ENCODE results near the gene APCDD1L.

The APCDD1L gene

GRCh38 chr20:58497076-58497641 lies 18.0 kb downstream of the APCDD1L start:
- DNase-seq (ENCODE audit: insufficient read length, low spot score) (no peak), FAIRE-seq (no peak)
- TF ChIP-seq POLR2A (IDR thresholded peaks at IDR 0.05; ENCODE audit: low read depth, low read length) = no peak

GRCh38 chr20:58496429-58496769 lies 18.8 kb downstream of the APCDD1L start:
- FAIRE-seq (no peak), DNase-seq (ENCODE audit: insufficient read length, low spot score) (no peak)
- TF ChIP-seq POLR2A (IDR thresholded peaks at IDR 0.05; ENCODE audit: low read depth, low read length) = no peak

DNA sequence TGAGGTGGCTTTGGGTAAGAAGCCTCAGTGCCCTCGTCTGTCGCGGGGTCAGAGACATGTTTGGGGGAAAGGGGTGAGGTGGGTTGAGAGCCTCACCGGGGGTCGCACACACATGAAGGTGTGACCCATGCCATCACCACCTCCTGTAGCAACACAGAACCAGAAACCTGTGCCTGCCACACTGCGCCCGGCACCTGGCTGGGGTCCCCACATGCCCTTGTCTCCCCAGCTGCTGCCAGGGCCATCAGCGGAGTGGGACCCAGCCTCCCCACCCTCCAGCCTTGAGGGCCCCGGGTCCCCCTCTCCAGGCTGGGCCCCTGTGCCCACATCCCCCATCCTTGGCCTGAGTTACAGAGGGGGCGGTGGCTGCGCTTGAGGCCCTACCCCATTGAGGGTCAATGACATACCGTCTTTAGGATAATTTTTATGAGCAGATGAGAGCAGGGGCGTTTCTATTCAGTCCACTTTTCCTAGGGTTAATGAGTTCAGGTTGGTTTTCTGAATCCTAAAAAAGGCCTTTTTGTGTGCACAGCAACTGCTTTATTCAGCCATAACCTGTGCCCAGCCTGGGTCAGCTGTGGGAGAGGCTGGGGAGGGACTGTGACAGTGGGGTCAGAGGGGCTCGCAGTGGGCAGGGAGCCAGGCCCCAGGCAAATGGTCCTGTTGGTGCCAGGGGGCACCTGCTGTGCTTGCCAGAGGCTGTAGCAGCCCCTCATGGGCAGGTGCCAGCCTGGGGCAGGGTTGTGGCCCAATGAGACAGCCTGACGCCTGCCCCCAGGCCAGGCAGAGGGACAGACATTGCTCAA lies 19.4 kb downstream of the APCDD1L start:
- no peak for DNase-seq (ENCODE audit: insufficient read length, low spot score)
- TF ChIP-seq POLR2A (IDR thresholded peaks at IDR 0.05; ENCODE audit: low read depth, low read length) = no peak
- FAIRE-seq = no peak

GRCh38 chr20:58494923-58495622 lies 20.1 kb downstream of the APCDD1L start:
- DNase-seq (ENCODE audit: insufficient read length, low spot score) = no peak
- FAIRE-seq = no peak
- no peak for TF ChIP-seq POLR2A (IDR thresholded peaks at IDR 0.05; ENCODE audit: low read depth, low read length)

GRCh38 chr20:58492795-58493524 lies 22.2 kb downstream of the APCDD1L start:
- no peak for DNase-seq (ENCODE audit: insufficient read length, low spot score)
- no peak for FAIRE-seq

DNA sequence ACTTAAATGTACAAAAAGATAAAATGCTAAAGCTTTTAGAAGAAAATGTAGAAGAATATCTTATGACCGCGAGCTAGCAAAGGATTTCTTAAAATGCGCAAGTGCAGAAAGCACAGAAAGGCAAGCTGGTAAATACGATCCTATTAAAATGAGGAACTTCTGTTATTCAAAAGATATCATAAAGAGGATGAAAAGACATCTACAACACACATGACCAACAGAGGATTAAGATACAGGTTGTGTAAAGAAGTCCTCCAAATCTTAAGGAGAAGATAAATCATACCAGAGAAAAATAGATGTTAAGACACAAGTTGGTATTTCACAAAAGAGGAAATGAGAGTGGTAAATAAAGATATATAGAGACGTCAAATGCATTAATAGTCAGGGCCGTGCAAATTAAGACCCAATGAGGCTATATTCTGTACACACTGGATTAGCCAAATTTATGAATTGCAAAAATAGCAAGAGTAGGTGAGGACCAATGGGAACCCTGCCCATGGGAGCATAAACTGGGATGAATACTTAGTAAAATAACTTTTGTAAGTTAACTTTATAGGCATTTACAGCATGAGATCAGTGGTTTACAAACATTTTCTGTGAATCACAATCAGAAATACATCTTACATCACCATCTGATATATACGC lies 23.0 kb downstream of the APCDD1L start:
- DNase-seq (ENCODE audit: insufficient read length, low spot score) (no peak), FAIRE-seq (no peak)
- TF ChIP-seq POLR2A (IDR thresholded peaks at IDR 0.05; ENCODE audit: low read depth, low read length) = no peak

More at GRCh38 chr20:58492795-58493524, 22.2 kb downstream of the APCDD1L start:
- no peak for TF ChIP-seq POLR2A (IDR thresholded peaks at IDR 0.05; ENCODE audit: low read depth, low read length)

GRCh38 chr20:58486207-58486606 lies 29.0 kb downstream of the APCDD1L start:
- DNase-seq (ENCODE audit: insufficient read length, low spot score) (no peak), FAIRE-seq (no peak)
- TF ChIP-seq POLR2A (IDR thresholded peaks at IDR 0.05; ENCODE audit: low read depth, low read length) = no peak

- no peak for TF ChIP-seq POLR2A (IDR thresholded peaks at IDR 0.05; ENCODE audit: low read depth, low read length)
- FAIRE-seq = no peak
- no peak for DNase-seq (ENCODE audit: insufficient read length, low spot score)
These were observed 29.8 kb downstream of the APCDD1L start for GRCh38 chr20:58485393-58485792.

- FAIRE-seq (no peak), DNase-seq (ENCODE audit: insufficient read length, low spot score) (no peak)
- TF ChIP-seq POLR2A (IDR thresholded peaks at IDR 0.05; ENCODE audit: low read depth, low read length) = no peak
These were observed 31.7 kb downstream of the APCDD1L start for GRCh38 chr20:58483470-58483869.

DNA sequence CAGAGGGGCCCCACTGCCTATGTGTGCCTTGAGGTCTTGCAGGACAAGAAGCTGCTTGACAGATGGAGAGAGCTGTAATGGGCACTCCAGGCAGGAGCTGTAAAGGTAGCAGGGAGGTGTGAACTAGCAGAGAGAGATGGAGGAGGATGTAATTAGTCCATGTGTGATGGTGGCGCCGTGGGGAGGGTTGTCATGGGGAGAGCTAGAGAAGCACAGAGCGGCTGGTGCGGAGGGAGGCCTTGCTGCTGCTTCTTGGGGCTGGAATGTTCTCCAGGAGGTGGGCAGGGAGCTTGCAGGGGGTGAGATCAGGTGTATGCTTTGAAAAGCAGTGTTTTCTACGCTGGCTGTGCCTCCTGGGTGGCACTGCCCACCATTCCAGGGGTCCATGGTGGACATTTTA lies 32.1 kb downstream of the APCDD1L start:
- TF ChIP-seq POLR2A (IDR thresholded peaks at IDR 0.05; ENCODE audit: low read depth, low read length) = no peak
- FAIRE-seq (no peak), DNase-seq (ENCODE audit: insufficient read length, low spot score) (no peak)

DNA sequence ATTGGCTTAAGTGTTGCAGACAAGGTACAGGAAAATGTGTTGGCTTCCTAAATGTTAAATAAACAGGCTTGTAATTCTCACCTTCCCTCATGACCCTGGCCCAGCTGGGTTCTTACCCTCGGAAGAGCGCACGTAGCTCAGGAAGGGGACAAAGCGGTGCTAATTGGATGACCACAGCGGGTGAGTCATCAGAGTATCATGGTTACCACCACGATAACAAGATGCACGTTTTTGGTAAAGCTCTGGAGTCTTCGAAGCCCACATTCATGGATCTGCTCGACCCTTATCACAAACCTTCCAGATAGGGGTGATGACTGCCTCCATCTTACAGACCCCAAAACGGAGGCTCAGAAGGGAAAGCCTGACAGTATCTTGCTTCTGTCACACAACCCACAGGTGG lies 32.8 kb downstream of the APCDD1L start:
- FAIRE-seq (no peak), DNase-seq (ENCODE audit: insufficient read length, low spot score) (no peak)
- TF ChIP-seq POLR2A (IDR thresholded peaks at IDR 0.05; ENCODE audit: low read depth, low read length) = no peak

GRCh38 chr20:58481481-58482021 lies 33.6 kb downstream of the APCDD1L start:
- no peak for TF ChIP-seq POLR2A (IDR thresholded peaks at IDR 0.05; ENCODE audit: low read depth, low read length)
- FAIRE-seq (no peak), DNase-seq (ENCODE audit: insufficient read length, low spot score) (peak; percentile 69)

GRCh38 chr20:58480551-58481336 lies 34.5 kb downstream of the APCDD1L start:
- no peak for DNase-seq (ENCODE audit: insufficient read length, low spot score)
- FAIRE-seq = no peak
- no peak for TF ChIP-seq POLR2A (IDR thresholded peaks at IDR 0.05; ENCODE audit: low read depth, low read length)

All from H54 (cell line).